ENCODE measurements around the gene KCNMA1. TPM values are rescaled to one million over a fixed set of nuclear protein-coding genes. Genes with fewer than 3 reads are reported as not detected.

KCNMA1 gene
- polyA plus RNA-seq, 1 donor, result 19.6 TPM

DNA sequence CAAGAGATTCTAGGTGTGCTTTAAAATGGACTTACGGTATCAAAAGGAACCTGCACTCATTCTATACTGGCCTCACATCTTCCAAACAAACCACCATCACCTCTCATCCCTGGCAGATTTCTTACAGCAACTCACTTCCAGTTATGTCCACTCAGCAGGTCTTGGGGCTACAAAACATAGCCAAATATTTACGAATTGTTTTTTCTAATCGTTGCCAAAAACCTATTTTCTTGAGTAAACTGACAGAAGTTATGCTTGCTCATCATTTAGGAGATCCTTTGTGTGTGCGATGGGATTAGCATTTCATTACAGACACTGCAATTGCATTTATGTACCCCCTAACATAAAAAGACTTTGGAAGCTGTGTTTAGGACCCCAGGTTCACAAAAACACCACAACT, 2.7 kb downstream of the KCNMA1 start:
- Histone ChIP-seq H3K4me1 (ENCODE audit: control insufficient read depth, insufficient read depth, low read length) (peaks cover 6% of the 10 kb centered on the region), H3K9me3 (ENCODE audit: control insufficient read depth, low read depth, low read length) (peaks cover 9% of the 10 kb centered on the region), H3K36me3 (ENCODE audit: control insufficient read depth, insufficient read depth, low read length) (no peaks in the 10 kb centered on the region), H3K4me3 (ENCODE audit: low read length) (no peak overlapping the region), H3K27me3 (ENCODE audit: control insufficient read depth, insufficient read depth, low read length) (peaks cover 46% of the 10 kb centered on the region), H3K27ac (ENCODE audit: low read length) (no peak overlapping the region)
- 80% methylated on average over 1 of the region's 4 CpGs for WGBS (ENCODE audit: insufficient coverage, low lambda C conversion rate)
- DNase-seq, result no peak

DNA sequence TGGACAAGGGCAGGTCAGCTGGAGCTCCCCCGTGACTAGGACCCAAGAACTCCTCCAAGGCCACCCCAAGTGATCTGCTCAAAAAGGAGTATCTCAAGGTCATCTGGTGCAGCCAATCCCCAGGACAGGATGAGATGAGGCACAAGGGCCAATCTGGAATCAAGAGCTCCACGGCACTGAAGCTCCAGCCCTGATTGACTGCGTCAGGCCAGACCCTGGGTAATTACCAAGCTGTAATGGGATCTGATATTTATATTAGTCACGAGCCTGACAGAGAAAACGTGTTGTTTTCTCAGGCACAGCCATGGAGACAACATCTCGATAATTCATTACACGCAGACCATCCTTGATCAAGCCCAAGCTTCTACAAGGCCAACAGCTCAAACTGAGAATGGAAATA, 4.2 kb downstream of the KCNMA1 start:
- WGBS (ENCODE audit: insufficient coverage, low lambda C conversion rate), result no CpG with 5 or more reads among the region's 7 CpGs
- Histone ChIP-seq H3K27me3 (ENCODE audit: control insufficient read depth, insufficient read depth, low read length) (peaks cover 32% of the 10 kb centered on the region), H3K36me3 (ENCODE audit: control insufficient read depth, insufficient read depth, low read length) (no peaks in the 10 kb centered on the region), H3K27ac (ENCODE audit: low read length) (no peak overlapping the region), H3K4me1 (ENCODE audit: control insufficient read depth, insufficient read depth, low read length) (peaks cover 3% of the 10 kb centered on the region), H3K4me3 (ENCODE audit: low read length) (no peak overlapping the region), H3K9me3 (ENCODE audit: control insufficient read depth, low read depth, low read length) (peaks cover 6% of the 10 kb centered on the region)
- no peak for DNase-seq

DNA sequence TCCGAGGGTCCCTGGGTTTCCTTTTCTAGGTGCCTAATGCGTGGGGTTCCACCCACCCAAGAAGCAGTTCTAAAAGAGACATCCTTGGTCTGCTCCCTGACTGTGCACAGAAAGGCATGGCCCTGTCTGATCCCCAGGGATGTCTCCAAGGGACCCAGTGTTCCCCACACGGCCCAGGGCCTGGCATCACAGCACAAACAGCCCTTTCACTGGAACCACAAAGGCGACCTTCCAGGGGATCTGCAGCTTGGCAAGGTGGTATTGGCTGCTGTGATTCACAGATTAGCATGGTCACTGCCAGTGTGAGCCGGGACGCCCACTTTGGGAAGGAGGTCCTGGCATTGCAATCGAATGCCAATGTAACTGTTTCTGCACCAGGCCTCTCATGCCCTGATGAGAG, 6.4 kb downstream of the KCNMA1 start:
- WGBS (ENCODE audit: insufficient coverage, low lambda C conversion rate), result no CpG with 5 or more reads among the region's 7 CpGs

DNA sequence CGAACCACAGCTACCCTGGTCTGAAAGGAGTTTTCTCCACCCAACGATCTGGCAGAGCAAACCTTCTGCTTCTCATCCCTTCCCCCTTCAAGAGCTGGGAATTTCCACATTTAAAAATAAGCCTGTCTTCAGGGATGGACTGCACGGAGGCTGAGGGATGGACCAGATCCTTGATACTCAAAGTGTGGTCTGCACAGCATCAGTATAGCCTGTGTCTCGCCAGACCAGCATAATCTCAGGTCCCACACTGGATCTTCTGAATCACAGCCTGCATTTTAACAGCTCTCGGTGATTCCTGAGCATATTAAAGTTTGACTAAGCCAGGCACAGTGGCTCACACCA, 7.1 kb downstream of the KCNMA1 start:
- H3K9me3 ChIP-seq (ENCODE audit: control insufficient read depth, low read depth, low read length), result no peaks in the 10 kb centered on the region
- H3K27me3 ChIP-seq (ENCODE audit: control insufficient read depth, insufficient read depth, low read length), result peaks cover 13% of the 10 kb centered on the region
- no peaks in the 10 kb centered on the region for H3K4me1 ChIP-seq (ENCODE audit: control insufficient read depth, insufficient read depth, low read length)
- no peak overlapping the region for H3K4me3 ChIP-seq (ENCODE audit: low read length)
- DNase-seq, result no peak
- no peaks in the 10 kb centered on the region for H3K36me3 ChIP-seq (ENCODE audit: control insufficient read depth, insufficient read depth, low read length)
- WGBS (ENCODE audit: insufficient coverage, low lambda C conversion rate), result no CpG with 5 or more reads among the region's 5 CpGs
- no peak overlapping the region for H3K27ac ChIP-seq (ENCODE audit: low read length)

More for the DNA sequence above, 6.4 kb downstream of the KCNMA1 start:
- Histone ChIP-seq H3K9me3 (ENCODE audit: control insufficient read depth, low read depth, low read length) (no peaks in the 10 kb centered on the region), H3K4me1 (ENCODE audit: control insufficient read depth, insufficient read depth, low read length) (no peaks in the 10 kb centered on the region), H3K27me3 (ENCODE audit: control insufficient read depth, insufficient read depth, low read length) (peaks cover 20% of the 10 kb centered on the region), H3K36me3 (ENCODE audit: control insufficient read depth, insufficient read depth, low read length) (no peaks in the 10 kb centered on the region), H3K4me3 (ENCODE audit: low read length) (no peak overlapping the region), H3K27ac (ENCODE audit: low read length) (no peak overlapping the region)
- no peak for DNase-seq

DNA sequence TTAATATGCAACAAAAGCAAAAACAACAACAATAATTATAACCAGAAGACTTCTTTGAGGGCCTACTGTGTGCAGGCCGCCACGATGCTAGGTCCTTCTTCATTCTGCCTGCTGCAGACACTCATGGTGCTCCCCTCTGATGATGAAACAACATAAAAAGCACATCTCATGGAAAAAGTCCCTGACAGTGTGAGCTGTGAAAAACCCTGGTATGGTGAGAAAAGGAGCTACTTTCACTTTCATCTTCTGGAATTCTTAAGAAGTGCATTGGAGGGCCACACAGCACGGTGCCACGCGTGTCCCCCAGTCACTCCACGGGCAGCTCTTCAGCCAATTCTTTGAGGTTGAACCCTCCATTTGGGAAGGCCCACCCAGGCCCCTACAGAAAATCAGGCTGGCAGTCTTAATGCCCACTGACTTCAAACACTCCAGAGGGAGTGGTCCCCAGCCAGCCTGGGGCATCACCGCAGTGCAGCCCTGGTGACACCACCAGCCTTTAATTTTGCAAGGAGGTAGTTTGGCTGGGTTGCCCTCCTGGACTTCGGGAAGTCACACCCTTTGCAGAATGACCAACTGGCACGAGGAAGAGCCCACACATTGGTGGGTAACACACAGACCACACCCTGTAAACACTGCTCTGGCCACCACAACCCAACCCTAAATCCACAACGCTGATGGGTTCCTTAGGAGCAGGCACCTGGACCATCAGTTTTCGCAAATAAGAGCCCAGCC, 7.7 kb downstream of the KCNMA1 start:
- Histone ChIP-seq H3K27ac (ENCODE audit: low read length) (no peak overlapping the region), H3K9me3 (ENCODE audit: control insufficient read depth, low read depth, low read length) (no peaks in the 10 kb centered on the region), H3K27me3 (ENCODE audit: control insufficient read depth, insufficient read depth, low read length) (peaks cover 7% of the 10 kb centered on the region), H3K4me3 (ENCODE audit: low read length) (no peak overlapping the region), H3K36me3 (ENCODE audit: control insufficient read depth, insufficient read depth, low read length) (no peaks in the 10 kb centered on the region), H3K4me1 (ENCODE audit: control insufficient read depth, insufficient read depth, low read length) (no peaks in the 10 kb centered on the region)
- no CpG with 5 or more reads among the region's 11 CpGs for WGBS (ENCODE audit: insufficient coverage, low lambda C conversion rate)
- no peak for DNase-seq

DNA sequence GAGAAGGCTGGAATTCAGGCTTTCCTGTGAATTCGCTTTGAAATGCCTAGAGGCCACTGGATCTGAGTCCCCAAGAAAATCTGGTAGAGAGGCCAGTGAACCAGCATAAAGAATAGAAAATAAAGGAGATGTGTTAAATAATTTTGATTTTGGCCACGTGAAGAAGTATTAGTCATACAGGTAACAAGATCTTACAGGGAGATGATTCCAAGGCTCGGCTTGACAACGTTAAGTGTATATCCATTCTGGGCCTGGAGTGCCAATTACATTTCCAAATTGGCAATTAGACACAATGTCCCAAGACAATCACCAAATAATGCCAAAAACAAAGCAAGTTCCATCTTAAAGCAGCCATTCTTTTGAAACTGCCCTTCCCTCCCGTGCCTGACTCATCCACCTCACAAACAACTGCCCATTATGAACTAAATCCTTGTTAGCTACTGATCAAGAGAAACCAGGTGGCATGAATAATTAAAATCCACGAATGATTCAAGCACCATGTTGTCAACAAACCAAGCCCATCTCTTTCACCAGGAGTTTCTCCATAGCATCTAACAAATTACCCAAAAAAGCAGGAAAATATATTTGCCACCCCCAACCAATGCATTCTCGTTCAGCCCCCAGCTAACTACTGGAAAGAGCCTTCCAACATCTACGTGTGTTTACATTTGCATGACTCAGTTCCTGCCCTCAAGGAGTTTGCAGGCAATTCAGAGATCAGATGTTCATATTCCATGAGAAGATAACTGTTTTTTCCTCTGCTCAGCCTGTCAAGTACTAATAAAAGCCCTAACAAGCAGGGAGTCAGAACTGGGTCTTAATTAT, 8.5 kb downstream of the KCNMA1 start:
- H3K4me3 ChIP-seq (ENCODE audit: low read length), result no peak overlapping the region
- H3K27me3 ChIP-seq (ENCODE audit: control insufficient read depth, insufficient read depth, low read length), result peaks cover under 1% of the 10 kb centered on the region
- no peaks in the 10 kb centered on the region for H3K4me1 ChIP-seq (ENCODE audit: control insufficient read depth, insufficient read depth, low read length)
- no peak overlapping the region for H3K27ac ChIP-seq (ENCODE audit: low read length)
- no peak for DNase-seq
- no peaks in the 10 kb centered on the region for H3K9me3 ChIP-seq (ENCODE audit: control insufficient read depth, low read depth, low read length)
- no peaks in the 10 kb centered on the region for H3K36me3 ChIP-seq (ENCODE audit: control insufficient read depth, insufficient read depth, low read length)
- WGBS (ENCODE audit: insufficient coverage, low lambda C conversion rate), result no CpG with 5 or more reads among the region's 8 CpGs

DNA sequence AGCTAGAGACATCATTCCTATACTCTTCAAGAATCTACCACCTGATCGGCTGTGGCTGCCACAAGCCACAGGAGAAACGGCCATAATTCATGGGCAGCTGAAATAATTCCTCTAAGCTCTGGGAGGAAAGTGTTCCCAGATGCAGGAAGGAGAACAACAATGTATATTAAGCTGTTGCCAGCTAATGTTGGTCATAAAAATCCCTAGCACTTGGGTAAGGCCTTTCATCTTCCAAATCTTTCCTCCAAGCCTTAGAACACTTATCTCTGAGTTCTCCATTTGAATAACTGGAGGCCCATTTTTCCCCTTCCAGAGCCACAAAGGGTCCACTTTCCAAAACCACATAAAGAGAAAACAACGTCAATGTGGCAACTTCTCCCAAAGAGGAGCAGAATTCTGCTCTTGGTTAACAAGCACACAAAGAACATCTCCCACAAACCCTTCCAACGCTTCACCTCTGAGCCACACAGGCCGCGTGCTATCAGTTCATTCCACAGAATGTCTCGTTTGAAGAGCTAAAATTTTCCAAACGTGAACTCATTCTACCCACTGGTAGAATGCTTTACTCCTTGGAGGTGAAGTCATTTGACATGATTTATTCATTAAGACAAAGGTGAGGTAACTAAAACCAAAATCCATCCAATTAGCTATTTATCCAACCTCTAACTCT, 11.2 kb downstream of the KCNMA1 start:
- Histone ChIP-seq H3K4me1 (ENCODE audit: control insufficient read depth, insufficient read depth, low read length) (no peaks in the 10 kb centered on the region), H3K9me3 (ENCODE audit: control insufficient read depth, low read depth, low read length) (no peaks in the 10 kb centered on the region), H3K27ac (ENCODE audit: low read length) (no peak overlapping the region), H3K36me3 (ENCODE audit: control insufficient read depth, insufficient read depth, low read length) (no peaks in the 10 kb centered on the region), H3K27me3 (ENCODE audit: control insufficient read depth, insufficient read depth, low read length) (no peaks in the 10 kb centered on the region), H3K4me3 (ENCODE audit: low read length) (no peak overlapping the region)
- no CpG with 5 or more reads among the region's 8 CpGs for WGBS (ENCODE audit: insufficient coverage, low lambda C conversion rate)
- no peak for DNase-seq

DNA sequence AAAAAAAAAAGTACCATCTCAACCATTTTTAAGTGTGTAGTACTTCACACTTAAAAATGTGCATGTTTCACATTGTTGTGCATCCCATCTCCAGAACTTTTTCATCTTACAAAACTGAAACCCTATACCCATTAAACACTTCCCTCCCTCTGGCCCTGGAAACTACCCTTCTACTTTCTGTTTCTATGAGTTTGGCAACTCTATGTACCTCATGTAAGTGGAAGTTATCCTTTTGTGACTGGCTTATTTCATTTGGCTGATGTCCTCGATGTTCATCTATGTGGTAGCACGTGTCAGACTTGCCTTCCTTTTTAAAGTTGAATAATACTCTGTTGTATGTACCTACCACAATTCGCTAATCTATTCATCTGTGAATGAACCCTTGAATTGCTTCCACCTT, 12.2 kb downstream of the KCNMA1 start:
- H3K27me3 ChIP-seq (ENCODE audit: control insufficient read depth, insufficient read depth, low read length), result no peaks in the 10 kb centered on the region
- no peak for DNase-seq
- no peak overlapping the region for H3K27ac ChIP-seq (ENCODE audit: low read length)
- no peaks in the 10 kb centered on the region for H3K36me3 ChIP-seq (ENCODE audit: control insufficient read depth, insufficient read depth, low read length)
- 83% methylated on average over 1 of the region's 3 CpGs for WGBS (ENCODE audit: insufficient coverage, low lambda C conversion rate)
- H3K9me3 ChIP-seq (ENCODE audit: control insufficient read depth, low read depth, low read length), result no peaks in the 10 kb centered on the region
- H3K4me1 ChIP-seq (ENCODE audit: control insufficient read depth, insufficient read depth, low read length), result no peaks in the 10 kb centered on the region
- no peak overlapping the region for H3K4me3 ChIP-seq (ENCODE audit: low read length)

DNA sequence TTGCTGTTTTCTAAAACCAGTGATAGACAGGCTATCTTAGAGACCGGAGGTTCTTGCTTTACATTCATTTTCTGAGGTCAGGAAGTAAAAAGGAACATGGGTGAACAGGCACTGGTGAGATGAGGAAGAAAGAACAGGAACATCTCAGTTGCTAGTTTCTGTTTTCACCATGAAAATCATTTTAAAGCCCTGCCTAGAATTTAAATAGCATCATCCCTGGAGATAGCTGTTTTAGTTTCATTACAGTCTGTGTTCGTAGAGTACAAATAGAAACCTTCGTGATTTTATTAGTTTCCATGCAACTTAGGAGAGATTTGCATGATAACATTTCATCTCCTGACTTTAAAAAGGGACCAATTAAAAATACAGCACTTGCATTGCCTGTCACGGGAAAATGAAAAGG, 14.7 kb downstream of the KCNMA1 start:
- 100% methylated on average over 1 of the region's 4 CpGs for WGBS (ENCODE audit: insufficient coverage, low lambda C conversion rate)
- no peaks in the 10 kb centered on the region for H3K9me3 ChIP-seq (ENCODE audit: control insufficient read depth, low read depth, low read length)
- no peaks in the 10 kb centered on the region for H3K27me3 ChIP-seq (ENCODE audit: control insufficient read depth, insufficient read depth, low read length)
- H3K27ac ChIP-seq (ENCODE audit: low read length), result no peak overlapping the region
- H3K36me3 ChIP-seq (ENCODE audit: control insufficient read depth, insufficient read depth, low read length), result no peaks in the 10 kb centered on the region
- DNase-seq, result no peak
- H3K4me1 ChIP-seq (ENCODE audit: control insufficient read depth, insufficient read depth, low read length), result no peaks in the 10 kb centered on the region
- H3K4me3 ChIP-seq (ENCODE audit: low read length), result no peak overlapping the region

DNA sequence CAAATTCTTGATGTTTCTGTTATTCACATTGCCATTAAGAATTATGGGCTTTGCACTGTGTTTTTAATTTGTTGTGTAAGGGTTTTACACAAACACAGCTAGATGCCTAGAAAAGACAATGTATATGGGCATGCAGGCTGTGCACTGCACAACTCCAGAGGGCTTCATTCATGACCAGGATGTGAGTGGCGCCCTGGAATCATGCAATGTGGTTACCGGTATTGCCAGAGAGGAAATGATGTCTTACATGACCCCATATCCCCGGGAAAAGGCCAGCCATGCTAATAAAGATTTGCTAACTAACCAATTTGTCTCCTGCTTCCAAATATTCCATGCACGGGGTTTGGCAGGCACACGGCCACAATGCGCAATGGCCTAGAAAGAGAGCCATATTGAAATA, 16.9 kb downstream of the KCNMA1 start:
- H3K9me3 ChIP-seq (ENCODE audit: control insufficient read depth, low read depth, low read length), result no peaks in the 10 kb centered on the region
- no peak overlapping the region for H3K27ac ChIP-seq (ENCODE audit: low read length)
- no peaks in the 10 kb centered on the region for H3K36me3 ChIP-seq (ENCODE audit: control insufficient read depth, insufficient read depth, low read length)
- DNase-seq, result no peak
- no peak overlapping the region for H3K4me3 ChIP-seq (ENCODE audit: low read length)
- no peaks in the 10 kb centered on the region for H3K4me1 ChIP-seq (ENCODE audit: control insufficient read depth, insufficient read depth, low read length)
- WGBS (ENCODE audit: insufficient coverage, low lambda C conversion rate), result no CpG with 5 or more reads among the region's 6 CpGs
- H3K27me3 ChIP-seq (ENCODE audit: control insufficient read depth, insufficient read depth, low read length), result no peaks in the 10 kb centered on the region
